Choroid plexus epithelial cell (primary cell): ENCODE results near the gene TRIM26.

Source experiments
- DNase-seq: peaks from one replicate; pipeline ENCODE4 v3.0.0-alpha.2; 2010; ENCODE audit warnings: low read depth
- H3K4me3 ChIP-seq: 2 replicates; pipeline ENCODE4 v1.5.1; 2011; ENCODE audit warnings: low read depth, mild to moderate bottlenecking, control low read depth, low read length, moderate library complexity
- TF ChIP-seq, protein P1 (sequence below): conservative IDR thresholded peaks from 2 replicates; pipeline ENCODE4 v1.5.1; 2011; ENCODE audit warnings: low read depth, mild to moderate bottlenecking, control low read depth, inconsistent platforms, low read length, moderate library complexity

TRIM26 gene

DNA sequence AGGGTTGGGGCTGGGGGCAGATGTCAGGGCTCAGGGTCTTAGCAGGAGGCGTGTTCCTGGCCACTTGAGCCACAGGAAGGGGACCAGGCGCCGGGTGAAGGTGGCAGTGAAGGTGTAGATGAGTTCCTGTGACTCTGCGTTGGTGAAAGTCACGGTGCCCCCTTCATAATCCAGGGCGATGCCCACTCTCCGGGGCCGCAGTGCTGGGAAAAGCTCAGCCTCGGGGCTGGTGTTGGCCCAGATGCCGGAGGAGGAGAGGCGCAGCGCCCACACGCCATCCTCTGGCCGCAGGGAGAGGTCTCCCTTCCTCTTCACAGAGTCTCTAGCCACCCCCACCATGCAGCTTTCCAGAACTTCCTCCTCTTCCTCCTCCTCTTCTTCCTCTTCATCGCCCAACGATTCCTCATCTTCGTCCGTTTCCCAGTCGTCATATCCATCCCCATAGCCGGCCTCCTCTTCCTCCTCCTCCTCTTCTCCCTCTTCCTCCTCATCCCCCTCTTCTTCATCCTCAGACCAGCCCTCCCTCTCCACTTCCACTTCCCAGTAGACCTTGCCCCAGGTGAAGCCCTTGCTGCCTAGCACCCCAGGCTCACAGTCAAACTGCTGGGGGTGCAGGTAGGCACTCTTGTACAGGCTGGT lies 27.2 kb downstream of the TRIM26 start:
- no peak overlapping the region for H3K4me3 ChIP-seq
- TF ChIP-seq, protein P1, sequence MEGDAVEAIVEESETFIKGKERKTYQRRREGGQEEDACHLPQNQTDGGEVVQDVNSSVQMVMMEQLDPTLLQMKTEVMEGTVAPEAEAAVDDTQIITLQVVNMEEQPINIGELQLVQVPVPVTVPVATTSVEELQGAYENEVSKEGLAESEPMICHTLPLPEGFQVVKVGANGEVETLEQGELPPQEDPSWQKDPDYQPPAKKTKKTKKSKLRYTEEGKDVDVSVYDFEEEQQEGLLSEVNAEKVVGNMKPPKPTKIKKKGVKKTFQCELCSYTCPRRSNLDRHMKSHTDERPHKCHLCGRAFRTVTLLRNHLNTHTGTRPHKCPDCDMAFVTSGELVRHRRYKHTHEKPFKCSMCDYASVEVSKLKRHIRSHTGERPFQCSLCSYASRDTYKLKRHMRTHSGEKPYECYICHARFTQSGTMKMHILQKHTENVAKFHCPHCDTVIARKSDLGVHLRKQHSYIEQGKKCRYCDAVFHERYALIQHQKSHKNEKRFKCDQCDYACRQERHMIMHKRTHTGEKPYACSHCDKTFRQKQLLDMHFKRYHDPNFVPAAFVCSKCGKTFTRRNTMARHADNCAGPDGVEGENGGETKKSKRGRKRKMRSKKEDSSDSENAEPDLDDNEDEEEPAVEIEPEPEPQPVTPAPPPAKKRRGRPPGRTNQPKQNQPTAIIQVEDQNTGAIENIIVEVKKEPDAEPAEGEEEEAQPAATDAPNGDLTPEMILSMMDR = no peak
- DNase-seq = no peak

DNA sequence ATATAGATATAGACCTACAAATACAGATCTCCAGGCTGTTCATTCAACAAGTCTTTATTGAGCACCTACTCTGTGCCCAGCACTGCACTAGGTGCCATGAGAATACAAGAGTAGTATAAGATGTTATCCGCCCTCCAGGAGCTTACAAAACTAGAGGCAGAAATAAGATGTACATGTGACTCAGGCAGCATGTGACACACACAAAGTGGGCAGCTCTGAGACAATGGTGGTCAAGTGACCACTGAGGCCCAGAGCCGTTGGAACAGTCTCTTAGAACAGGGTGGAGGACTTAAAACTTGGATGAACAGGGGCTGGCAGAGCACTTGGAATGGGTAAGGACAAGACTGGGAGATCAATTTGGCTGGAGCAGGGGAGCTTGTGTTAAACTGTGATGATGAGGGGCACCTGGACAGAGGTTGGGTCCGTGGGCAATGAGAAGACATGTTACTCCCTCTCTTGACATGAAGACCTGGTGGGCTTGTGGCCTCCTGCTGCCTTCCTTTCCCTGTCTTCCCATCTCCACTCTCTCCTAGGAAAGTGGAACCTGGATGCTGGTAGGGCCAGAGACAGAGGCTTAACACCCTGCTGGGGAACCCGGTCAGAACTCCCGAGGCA lies 28.7 kb downstream of the TRIM26 start:
- H3K4me3 ChIP-seq = no peak overlapping the region
- TF ChIP-seq, protein P1 = no peak
- no peak for DNase-seq

- H3K4me3 ChIP-seq = no peak overlapping the region
- DNase-seq = no peak
- TF ChIP-seq, protein P1 = no peak
Observed at GRCh38 chr6:30180145-30180544, 33.1 kb downstream of the TRIM26 start.

DNA sequence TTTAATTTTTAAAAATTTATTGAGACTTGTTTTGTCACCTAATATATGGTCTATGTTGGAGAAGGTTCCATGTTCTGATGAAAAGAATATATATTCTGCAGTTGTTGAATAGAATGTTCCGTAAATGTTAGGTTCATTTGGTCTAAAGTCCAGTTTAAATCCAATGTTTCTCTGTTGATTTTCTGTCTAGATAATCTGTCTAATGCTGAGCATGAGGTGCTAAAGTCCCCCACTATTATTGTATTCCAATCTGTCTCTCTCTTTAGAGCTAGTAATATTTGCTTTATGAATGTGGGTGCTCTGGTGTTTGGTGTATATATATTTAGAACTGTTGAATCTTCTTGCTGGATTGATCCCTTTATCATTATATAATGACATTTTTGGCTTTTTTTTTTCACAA lies 34.4 kb downstream of the TRIM26 start:
- no peak for DNase-seq
- TF ChIP-seq, protein P1 = no peak
- H3K4me3 ChIP-seq = no peak overlapping the region

DNA sequence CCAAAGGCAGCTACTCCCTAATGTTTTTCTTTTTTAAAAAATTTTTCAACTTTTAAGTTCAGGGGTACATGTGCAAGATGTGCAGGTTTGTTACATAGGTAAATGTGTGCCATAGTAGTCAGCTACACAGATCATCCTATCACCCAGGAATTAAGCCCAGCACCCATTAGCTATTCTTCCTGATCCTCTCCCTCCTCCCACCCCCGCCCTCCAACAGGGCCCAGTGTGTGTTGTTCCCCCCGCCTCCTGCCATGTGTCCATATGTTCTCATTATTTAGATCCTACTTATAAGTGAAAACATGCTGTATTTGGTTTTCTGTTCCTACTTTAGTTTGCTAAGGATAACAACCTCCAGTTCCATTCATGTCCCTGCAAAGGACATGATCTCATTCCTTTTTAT lies 37.4 kb downstream of the TRIM26 start:
- DNase-seq = no peak
- TF ChIP-seq, protein P1 = no peak
- H3K4me3 ChIP-seq = no peak overlapping the region

GRCh38 chr6:30172681-30173080 lies 40.5 kb downstream of the TRIM26 start:
- DNase-seq = no peak
- no peak overlapping the region for H3K4me3 ChIP-seq
- TF ChIP-seq, protein P1 = no peak

GRCh38 chr6:30171677-30172471 lies 41.3 kb downstream of the TRIM26 start:
- peak; percentile 74 for DNase-seq
- peak overlapping the region; percentile 8 for H3K4me3 ChIP-seq
- TF ChIP-seq, protein P1 = peak; percentile 5
